Activated CD8-positive, alpha-beta T cell treated with anti-CD3 and anti-CD28 coated beads, Interleukin-2, amount 10 ng/mL, durations not matched to agents 7 days and 5 days (primary cell): ENCODE data around the gene SLCO2A1. TPM values are rescaled to one million over a fixed set of nuclear protein-coding genes. Genes with fewer than 3 reads are reported as not detected.
A peak's percentile ranks its signal among the peaks of the same experiment; 100 is the strongest.

ENCODE experiments used
- ATAC-seq: fragments of 150-1000 bp; cut with Tn5 transposase; one replicate; pipeline ENCODE4 v1.10.0; 2021; ENCODE audit warnings: moderate library complexity
- CTCF ChIA-PET: fragments of 350-600 bp; sonication (Branson Sonifier 250); formaldehyde crosslinking; loops from one replicate; lab custom pipeline; 2021; ENCODE audit warnings: antibody characterized with exemption; lab: Charles Lee
- POLR2A ChIA-PET: fragments of 350-600 bp; sonication (Branson Sonifier 250); formaldehyde crosslinking; loops from one replicate; lab custom pipeline; 2021; ENCODE audit warnings: antibody characterized with exemption; lab: Charles Lee
- DNase-seq: peaks from one replicate; pipeline ENCODE4 v3.0.0-alpha.2; 2020
- H3K27ac Mint-ChIP-seq: one replicate; pipeline ENCODE4 v1.8.0; 2021; ENCODE audit warnings: mild to moderate bottlenecking, mixed read lengths
- H3K27me3 Mint-ChIP-seq: one replicate; pipeline ENCODE4 v1.8.0; 2021; ENCODE audit warnings: low read depth, mixed read lengths
- H3K36me3 Mint-ChIP-seq: one replicate; pipeline ENCODE4 v1.8.0; 2021; ENCODE audit warnings: low read depth, mixed read lengths
- H3K4me1 Mint-ChIP-seq: one replicate; pipeline ENCODE4 v1.8.0; 2021; ENCODE audit warnings: low read depth, mixed read lengths
- H3K4me3 Mint-ChIP-seq: one replicate; pipeline ENCODE4 v1.8.0; 2021; ENCODE audit warnings: mild to moderate bottlenecking, mixed read lengths
- H3K9me3 Mint-ChIP-seq: one replicate; pipeline ENCODE4 v1.8.0; 2022; ENCODE audit warnings: mixed read lengths; ENCODE audit not compliant: insufficient read depth
- total RNA-seq, 2 experiments: library from RNA; stranded (reverse); gene quantifications; one replicate each; pipeline ENCODE4 v1.2.3, GENCODE V29; 2021

Gene SLCO2A1
- total RNA-seq, 2 experiments from 2014 or later: not detected

DNA sequence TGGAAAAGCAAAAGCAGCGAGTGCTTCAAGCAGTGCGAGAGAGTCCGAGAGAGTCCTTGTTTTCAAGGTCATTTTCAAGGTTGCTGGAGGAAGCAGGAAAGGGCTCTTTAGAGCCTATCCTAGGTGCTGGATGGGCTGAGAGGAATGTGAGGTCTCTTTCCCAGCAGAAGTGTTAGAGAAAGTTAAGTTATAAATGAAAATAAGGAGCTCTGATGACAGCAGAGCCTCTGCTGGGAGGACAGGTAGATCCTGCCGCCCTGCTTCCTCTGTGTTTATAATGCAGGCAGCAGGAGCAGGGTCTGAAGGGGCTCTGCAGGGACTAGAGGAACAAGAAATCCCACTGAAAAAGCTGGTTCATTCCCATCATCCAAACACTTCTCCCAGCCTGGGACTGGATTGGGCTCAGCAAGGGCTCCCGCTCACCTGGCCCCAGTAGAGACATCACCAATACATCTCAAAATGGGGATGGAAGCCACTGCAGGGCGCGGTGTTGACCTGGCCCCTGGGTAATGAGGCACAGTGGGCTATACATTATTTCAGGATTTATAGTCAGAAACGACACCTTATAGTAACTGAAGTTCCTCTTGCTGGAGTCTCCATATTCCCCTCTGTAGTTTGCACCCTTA lies 92.6 kb downstream of the SLCO2A1 start:
- Mint-ChIP-seq H3K9me3 (no peaks in the 10 kb centered on the region), H3K36me3 (no peaks in the 10 kb centered on the region), H3K27me3 (peaks cover 8% of the 10 kb centered on the region), H3K27ac (no peak overlapping the region), H3K4me3 (no peak overlapping the region), H3K4me1 (peaks cover 1% of the 10 kb centered on the region)
- CTCF ChIA-PET: interaction anchor here (1.0 to 1.2 kb wide), 2 partner anchors 9 kb away, joined by 3 to 4 read pairs; no protein-coding TSS in a partner anchor
- POLR2A ChIA-PET: no interaction called here
- ATAC-seq (no peak), DNase-seq (no peak)

DNA sequence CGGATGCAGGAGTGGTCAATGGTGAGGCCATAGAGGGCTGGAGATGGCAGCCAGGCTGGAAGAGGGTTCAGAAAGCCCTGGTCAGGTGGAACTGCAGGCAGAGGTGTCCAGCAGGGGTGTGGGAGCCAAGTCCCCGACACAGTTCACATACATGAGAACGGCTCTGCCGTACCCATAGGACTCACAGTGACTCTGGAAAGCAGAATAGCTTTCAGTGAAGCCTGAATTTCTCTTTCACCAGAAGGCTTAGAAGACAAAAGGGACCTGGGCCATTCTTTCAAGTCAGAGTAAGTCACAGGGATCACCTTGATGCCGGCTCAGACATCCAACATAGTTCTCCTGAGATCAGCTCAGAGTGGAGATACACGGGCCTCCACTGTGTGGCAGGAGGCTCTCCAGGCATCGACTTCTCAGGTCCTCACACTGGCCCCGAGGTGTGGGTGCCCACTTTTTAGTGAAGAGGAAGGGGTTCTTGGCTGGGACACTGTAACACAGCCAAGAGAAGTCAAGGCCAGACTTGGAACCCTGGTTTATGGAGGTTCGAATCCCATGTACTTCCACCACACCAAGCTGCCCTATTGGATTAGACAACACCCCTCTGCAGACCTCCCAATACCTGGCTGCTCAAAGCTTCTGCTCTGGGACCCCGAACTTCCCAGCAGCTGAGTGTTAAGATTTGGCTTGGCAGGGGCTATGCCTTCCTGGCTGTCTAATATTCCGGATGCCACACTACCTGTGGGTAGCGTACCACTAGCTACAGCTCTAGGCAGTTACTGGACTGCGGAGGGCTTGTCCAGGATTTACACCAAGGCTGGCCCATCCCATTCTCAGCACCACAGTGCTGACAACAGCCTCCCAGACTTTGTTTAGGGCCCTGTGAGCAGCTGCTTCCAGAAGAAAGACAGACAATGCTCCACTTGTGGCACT lies 93.6 kb downstream of the SLCO2A1 start:
- Mint-ChIP-seq H3K9me3 (no peaks in the 10 kb centered on the region), H3K4me3 (no peak overlapping the region), H3K36me3 (no peaks in the 10 kb centered on the region), H3K27ac (no peak overlapping the region), H3K4me1 (no peaks in the 10 kb centered on the region), H3K27me3 (peaks cover 8% of the 10 kb centered on the region)
- POLR2A ChIA-PET: no interaction called here
- CTCF ChIA-PET: interaction anchor here (1.2 kb wide), 1 partner anchor 10 kb away, joined by 4 read pairs; no protein-coding TSS in a partner anchor
- DNase-seq: no peak
- no peak for ATAC-seq

DNA sequence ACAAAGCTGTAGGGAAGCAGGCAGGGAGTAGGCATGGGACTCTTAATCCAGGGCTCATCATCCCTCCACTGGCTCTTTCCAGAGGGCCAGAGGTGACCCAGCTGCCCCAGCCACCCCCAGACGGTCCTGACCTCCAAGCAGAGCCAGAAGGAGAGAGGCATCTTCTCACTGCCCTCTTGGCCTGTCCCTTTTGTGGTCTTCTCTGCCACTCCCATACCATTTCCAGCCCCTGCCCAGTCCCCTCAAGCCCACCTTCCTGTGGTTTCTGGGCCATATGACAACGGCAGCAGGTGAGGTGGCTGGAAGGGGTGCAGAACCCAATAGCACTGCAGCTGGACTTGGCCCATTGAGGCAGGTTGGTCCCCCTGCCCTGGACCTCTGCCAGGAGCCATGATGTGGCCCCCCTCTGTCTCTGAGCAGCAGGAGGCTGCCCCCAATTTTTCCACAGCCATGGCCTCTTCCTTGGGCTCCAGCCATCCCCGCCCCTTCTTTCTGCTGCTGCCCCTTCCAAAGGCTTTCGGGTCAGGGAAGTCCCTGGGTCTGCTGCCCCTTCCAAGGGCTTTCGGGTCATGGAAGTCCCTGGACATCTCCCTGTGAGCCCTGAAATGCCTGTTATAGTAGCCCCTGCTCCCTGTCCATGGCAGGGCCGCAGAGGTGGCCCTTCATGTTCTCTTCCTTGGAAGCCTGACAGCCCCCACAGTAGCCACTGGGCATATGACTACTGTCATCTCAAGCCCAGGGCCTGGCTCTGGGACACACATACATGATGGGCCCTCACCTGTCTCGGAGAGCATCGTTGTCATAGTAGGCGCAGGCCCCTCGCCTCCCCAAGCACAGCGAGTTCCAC lies 94.5 kb downstream of the SLCO2A1 start:
- POLR2A ChIA-PET: no interaction called here
- Mint-ChIP-seq H3K36me3 (no peaks in the 10 kb centered on the region), H3K4me1 (no peaks in the 10 kb centered on the region), H3K27ac (no peak overlapping the region), H3K9me3 (no peaks in the 10 kb centered on the region), H3K4me3 (no peak overlapping the region), H3K27me3 (peaks cover 3% of the 10 kb centered on the region)
- DNase-seq (no peak), ATAC-seq (no peak)
- CTCF ChIA-PET: no interaction called here

DNA sequence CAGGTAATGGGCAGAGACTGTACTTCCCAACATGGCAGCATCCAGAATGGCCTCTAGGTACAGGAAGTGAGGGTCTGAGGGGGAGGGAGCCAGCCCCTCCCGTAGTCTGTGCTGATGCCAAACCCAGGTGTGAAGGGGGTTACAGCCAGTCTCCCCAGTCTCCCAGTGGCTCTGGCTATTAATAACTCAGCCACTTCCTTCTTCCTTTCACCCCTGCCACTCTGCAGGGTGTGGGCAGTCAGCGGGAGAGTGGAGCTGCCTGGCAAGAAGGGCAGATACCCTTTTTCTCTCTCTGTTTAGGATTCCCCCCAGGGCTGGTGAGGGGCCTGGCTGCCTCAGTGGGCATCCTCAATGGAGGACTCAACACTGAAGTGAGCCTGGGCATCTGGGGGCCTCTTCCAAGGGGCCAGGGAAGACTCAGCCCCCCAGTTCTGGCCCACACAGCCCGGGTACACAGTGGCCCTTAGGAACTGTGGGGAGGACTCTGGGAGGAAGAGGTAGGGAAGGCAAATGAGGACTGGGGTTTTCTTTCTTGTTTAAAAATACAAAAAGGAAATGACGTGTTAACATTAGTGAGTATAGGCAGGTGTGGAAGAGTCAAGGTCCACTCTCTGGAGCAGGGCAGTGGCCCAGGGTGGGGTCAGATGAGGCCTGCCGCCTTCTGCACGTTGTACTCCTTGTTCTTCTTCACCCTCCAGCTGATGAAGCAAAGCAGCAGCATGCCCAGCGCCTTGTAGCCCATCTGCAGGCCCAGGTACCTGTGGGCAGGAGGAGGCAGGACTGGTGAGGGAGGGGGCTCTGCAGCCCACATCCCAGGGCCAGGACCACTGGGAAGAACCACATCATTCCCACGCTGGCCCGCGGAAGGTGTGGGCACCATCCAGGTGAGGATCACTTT lies 95.4 kb downstream of the SLCO2A1 start:
- Mint-ChIP-seq H3K4me1 (no peaks in the 10 kb centered on the region), H3K27ac (no peak overlapping the region), H3K27me3 (peaks cover 3% of the 10 kb centered on the region), H3K9me3 (no peaks in the 10 kb centered on the region), H3K36me3 (no peaks in the 10 kb centered on the region), H3K4me3 (no peak overlapping the region)
- DNase-seq (no peak), ATAC-seq (no peak)
- CTCF ChIA-PET: no interaction called here
- POLR2A ChIA-PET: no interaction called here

DNA sequence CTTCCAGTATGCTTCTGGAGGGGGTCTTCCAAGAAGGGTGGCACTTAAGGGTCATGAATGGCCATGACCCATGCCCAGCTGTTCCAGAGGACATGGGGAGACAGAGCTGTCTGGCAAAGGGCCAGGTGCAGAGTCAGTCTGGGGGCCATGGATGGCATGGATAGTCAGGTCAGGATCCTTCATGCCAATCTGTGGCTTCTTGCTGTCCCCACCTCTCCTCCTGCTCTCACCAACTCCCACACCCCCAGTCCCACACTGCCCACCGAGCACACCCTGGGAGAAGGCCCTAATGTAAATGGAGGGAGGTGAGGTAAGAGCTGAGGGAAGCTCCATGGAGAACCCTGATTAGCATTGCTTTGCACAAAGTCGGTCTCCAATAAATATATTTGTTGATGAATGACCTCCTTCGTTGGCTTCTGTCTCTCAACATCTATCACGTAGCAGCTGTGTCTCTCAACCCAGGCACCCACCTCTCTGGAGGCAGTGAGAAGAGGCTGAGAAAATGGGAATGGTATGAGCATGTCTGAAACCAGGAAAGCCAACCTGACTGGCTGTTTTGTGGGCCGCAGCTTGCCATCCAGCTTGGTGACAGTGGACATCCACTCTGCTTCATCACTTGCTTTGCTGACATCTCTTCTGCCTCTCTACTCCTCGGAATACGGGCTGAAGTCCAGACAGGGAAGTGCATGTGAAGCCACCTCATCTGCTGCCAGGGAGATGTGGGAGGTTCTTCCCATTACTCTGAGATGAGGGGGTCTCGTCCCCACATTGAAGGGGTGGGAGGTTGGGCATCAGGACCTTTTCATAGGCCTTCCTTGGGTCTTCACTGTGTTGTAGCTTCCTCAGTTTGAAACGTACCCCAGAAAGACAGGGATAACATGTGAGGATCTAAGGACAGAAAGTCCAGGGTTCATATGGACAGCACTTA lies 96.4 kb downstream of the SLCO2A1 start:
- ATAC-seq: no peak
- Mint-ChIP-seq H3K9me3 (no peaks in the 10 kb centered on the region), H3K27ac (no peak overlapping the region), H3K4me3 (no peak overlapping the region), H3K36me3 (no peaks in the 10 kb centered on the region), H3K4me1 (no peaks in the 10 kb centered on the region), H3K27me3 (peaks cover 3% of the 10 kb centered on the region)
- ChIA-PET POLR2A (no interaction called here), CTCF (interaction anchor here (4.7 kb wide), 1 partner anchor 279 kb away, joined by 28 read pairs; no protein-coding TSS in a partner anchor)
- peak; percentile 9 for DNase-seq

DNA sequence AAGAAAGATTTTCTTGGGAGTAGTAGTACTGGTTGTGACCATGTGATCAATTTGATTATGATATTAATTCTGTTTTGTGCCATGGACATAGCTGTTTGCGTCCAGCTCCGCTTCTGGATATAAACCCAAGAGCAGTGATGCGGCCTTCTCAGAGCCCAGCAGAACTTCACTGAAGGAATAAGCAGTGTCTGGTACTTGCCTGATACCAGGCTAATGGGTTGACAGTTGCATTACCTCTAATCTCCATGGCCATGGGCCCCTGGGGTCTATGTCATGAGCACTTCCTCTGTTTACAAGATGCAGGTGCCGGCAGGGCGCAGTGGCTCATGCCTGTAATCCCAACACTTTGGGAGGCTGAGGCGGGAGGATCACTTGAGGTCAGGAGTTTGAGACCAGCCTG lies 97.7 kb downstream of the SLCO2A1 start:
- ATAC-seq: no peak

DNA sequence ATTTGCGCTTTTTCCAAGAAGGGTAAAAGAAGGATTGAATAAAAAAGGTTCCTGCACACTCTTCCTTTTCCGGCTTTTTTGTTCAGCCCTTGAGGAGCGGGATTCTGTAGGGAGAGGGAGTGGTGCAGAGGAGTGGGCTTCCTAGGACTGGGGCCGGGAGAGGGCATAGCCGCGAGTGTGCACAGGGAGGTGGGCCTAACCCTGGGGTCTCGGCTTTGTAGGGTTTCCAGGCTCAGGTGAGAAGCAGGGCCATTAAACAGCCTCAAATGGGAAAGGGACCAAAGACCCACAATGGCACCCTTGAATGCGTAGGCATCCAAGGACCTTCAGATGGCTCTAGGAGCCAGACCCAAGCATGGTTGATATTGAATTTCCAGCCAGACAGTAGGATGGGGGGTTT lies 98.6 kb downstream of the SLCO2A1 start:
- no peak overlapping the region for H3K4me3 Mint-ChIP-seq
- no peak overlapping the region for H3K27ac Mint-ChIP-seq
- no peaks in the 10 kb centered on the region for H3K36me3 Mint-ChIP-seq
- no peak for ATAC-seq
- peaks cover 11% of the 10 kb centered on the region for H3K27me3 Mint-ChIP-seq
- no peaks in the 10 kb centered on the region for H3K9me3 Mint-ChIP-seq
- no peak for DNase-seq
- POLR2A ChIA-PET: no interaction called here
- H3K4me1 Mint-ChIP-seq: peaks cover 9% of the 10 kb centered on the region
- CTCF ChIA-PET: interaction anchor here (1.1 to 4.7 kb wide), 7 partner anchors 12 to 542 kb away, joined by 3 to 28 read pairs (median 4); no protein-coding TSS in a partner anchor

More for the DNA sequence above, 97.7 kb downstream of the SLCO2A1 start:
- ChIA-PET POLR2A (no interaction called here), CTCF (interaction anchor here (1.1 to 4.7 kb wide), 4 partner anchors 14 to 542 kb away, joined by 3 to 28 read pairs (median 4); no protein-coding TSS in a partner anchor)
- Mint-ChIP-seq H3K4me1 (peaks cover 9% of the 10 kb centered on the region), H3K4me3 (no peak overlapping the region), H3K27me3 (peaks cover 3% of the 10 kb centered on the region), H3K27ac (no peak overlapping the region), H3K9me3 (no peaks in the 10 kb centered on the region), H3K36me3 (no peaks in the 10 kb centered on the region)
- no peak for DNase-seq

DNA sequence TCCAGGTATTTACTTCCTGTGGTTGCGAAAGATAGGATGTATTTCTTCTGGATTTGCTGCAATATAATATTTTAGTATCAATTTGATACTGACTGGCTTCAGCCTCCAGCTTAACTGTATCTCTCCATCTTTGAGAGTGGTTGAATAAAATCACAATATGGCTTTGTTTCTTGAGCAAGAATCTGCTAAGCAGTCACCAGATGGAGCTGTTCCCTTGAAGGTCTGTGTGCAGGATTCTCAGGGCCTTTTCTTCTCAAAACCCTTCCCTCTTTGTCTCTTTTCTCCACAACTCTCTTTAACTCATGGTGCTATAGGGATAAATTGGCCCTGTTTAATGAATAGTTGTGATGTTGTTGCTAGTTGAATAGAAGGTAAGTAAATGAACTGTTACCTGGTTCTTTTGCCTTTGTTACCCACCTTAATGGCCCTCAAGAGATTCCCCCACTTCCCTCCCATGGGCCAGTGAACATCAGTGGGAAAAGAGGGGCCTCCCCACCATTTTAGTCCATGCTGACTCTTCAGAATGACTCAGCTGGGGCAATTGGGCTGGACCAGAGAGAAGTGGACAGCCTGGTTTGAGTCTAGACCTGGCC lies 99.3 kb downstream of the SLCO2A1 start:
- peaks cover 14% of the 10 kb centered on the region for H3K27me3 Mint-ChIP-seq
- ChIA-PET CTCF (interaction anchor here (0.6 to 4.7 kb wide), 10 partner anchors 12 to 543 kb away, joined by 3 to 28 read pairs (median 4); no protein-coding TSS in a partner anchor), POLR2A (no interaction called here)
- no peak for ATAC-seq
- no peaks in the 10 kb centered on the region for H3K36me3 Mint-ChIP-seq
- no peak overlapping the region for H3K4me3 Mint-ChIP-seq
- H3K4me1 Mint-ChIP-seq: peaks cover 9% of the 10 kb centered on the region
- DNase-seq: peak; percentile 41
- no peaks in the 10 kb centered on the region for H3K9me3 Mint-ChIP-seq
- no peak overlapping the region for H3K27ac Mint-ChIP-seq

DNA sequence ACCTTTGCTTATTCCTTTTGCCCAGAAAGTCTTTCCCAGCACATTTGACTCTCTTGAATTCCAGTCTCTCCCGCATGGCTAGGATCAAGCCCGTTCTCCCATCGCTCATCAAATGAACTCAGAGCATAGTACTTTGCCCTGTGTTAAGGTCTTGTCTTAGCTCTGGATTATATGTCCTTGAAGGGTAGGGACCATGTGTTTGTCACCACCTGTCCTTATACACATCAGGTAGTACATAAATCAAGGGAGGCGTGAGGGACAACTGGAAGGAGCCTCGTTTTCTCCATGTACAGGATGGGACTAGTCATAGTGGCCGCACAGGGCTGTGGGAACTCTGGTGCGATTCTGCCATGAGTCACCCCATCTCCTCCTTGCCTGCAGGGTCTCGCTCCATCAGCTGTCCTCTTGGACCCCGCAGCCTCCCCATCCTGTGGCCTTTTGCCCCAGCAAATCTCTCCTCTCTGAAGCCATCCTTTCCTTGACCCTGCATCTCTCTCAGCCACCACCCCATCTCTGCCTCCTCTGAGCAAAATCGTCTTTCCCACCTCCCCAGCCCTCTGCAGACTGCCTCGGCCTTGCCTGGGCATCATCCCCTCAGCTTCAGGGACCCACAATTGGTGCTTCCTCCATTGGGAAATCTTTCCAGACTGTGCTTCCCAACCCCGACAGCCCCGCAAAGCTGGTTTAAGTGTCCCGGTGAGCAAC lies 100.7 kb downstream of the SLCO2A1 start:
- peaks cover 20% of the 10 kb centered on the region for H3K27me3 Mint-ChIP-seq
- no peak for ATAC-seq

More for the DNA sequence above, 100.7 kb downstream of the SLCO2A1 start:
- DNase-seq: peak; percentile 17
- ChIA-PET POLR2A (no interaction called here), CTCF (interaction anchor here (1.5 to 4.7 kb wide), 3 partner anchors 17 to 283 kb away, joined by 5 to 30 read pairs (median 28); no protein-coding TSS in a partner anchor)
- Mint-ChIP-seq H3K27ac (no peak overlapping the region), H3K4me1 (peaks cover 9% of the 10 kb centered on the region), H3K36me3 (no peaks in the 10 kb centered on the region), H3K9me3 (no peaks in the 10 kb centered on the region), H3K4me3 (no peak overlapping the region)
